ENCODE data around the gene ACTG1.

Gene ACTG1

GRCh38 chr17:81544281-81544974, 31.8 kb upstream of the ACTG1 start:
- DNase-seq: no peak

GRCh38 chr17:81543756-81544155, 31.2 kb upstream of the ACTG1 start:
- no peak for DNase-seq

GRCh38 chr17:81543339-81543675, 30.7 kb upstream of the ACTG1 start:
- no peak for DNase-seq

- no peak for DNase-seq
Observed at GRCh38 chr17:81542431-81543338, 30.1 kb upstream of the ACTG1 start.

- no peak for DNase-seq
Observed at GRCh38 chr17:81541123-81541522, 28.5 kb upstream of the ACTG1 start.

GRCh38 chr17:81540676-81541027, 28.1 kb upstream of the ACTG1 start:
- no peak for DNase-seq

GRCh38 chr17:81539961-81540675, 27.5 kb upstream of the ACTG1 start:
- DNase-seq: no peak

GRCh38 chr17:81539571-81539900, 26.9 kb upstream of the ACTG1 start:
- DNase-seq: no peak

- DNase-seq: no peak
Observed at GRCh38 chr17:81538651-81539570, 26.3 kb upstream of the ACTG1 start.

GRCh38 chr17:81537856-81538555, 25.4 kb upstream of the ACTG1 start:
- DNase-seq: no peak

- peak; percentile 17 for DNase-seq
Observed at GRCh38 chr17:81537343-81537855, 24.8 kb upstream of the ACTG1 start.

- no peak for DNase-seq
Observed at GRCh38 chr17:81536299-81537290, 24.0 kb upstream of the ACTG1 start.

GRCh38 chr17:81535480-81536298, 23.1 kb upstream of the ACTG1 start:
- no peak for DNase-seq

- no peak for DNase-seq
Observed at GRCh38 chr17:81535007-81535328, 22.4 kb upstream of the ACTG1 start.

GRCh38 chr17:81534157-81535006, 21.8 kb upstream of the ACTG1 start:
- no peak for DNase-seq

GRCh38 chr17:81533339-81534141, 20.9 kb upstream of the ACTG1 start:
- DNase-seq: no peak

- no peak for DNase-seq
Observed at GRCh38 chr17:81532490-81533287, 20.1 kb upstream of the ACTG1 start.
